Fibroblast of mammary gland (primary cell): ENCODE measurements around the gene ZPR1.

Experiments
- DNase-seq: peaks from one replicate; pipeline ENCODE4 v3.0.0-alpha.2; 2010; ENCODE audit warnings: low read depth
- H3K4me3 ChIP-seq: 2 replicates; pipeline ENCODE4 v1.5.1; 2011; ENCODE audit warnings: low read depth, mild to moderate bottlenecking, low read length, moderate library complexity; ENCODE audit not compliant: control insufficient read depth
- TF ChIP-seq, protein P1 (sequence below): conservative IDR thresholded peaks from 2 replicates; pipeline ENCODE4 v1.5.1; 2011; ENCODE audit warnings: low read depth, low read length, inconsistent platforms; ENCODE audit not compliant: control insufficient read depth, insufficient read depth

The ZPR1 gene

GRCh38 chr11:116787436-116787785 is 412 bp downstream of the ZPR1 start:
- H3K4me3 ChIP-seq: peak overlapping the region; percentile 79
- no peak for DNase-seq
- TF ChIP-seq, protein P1, sequence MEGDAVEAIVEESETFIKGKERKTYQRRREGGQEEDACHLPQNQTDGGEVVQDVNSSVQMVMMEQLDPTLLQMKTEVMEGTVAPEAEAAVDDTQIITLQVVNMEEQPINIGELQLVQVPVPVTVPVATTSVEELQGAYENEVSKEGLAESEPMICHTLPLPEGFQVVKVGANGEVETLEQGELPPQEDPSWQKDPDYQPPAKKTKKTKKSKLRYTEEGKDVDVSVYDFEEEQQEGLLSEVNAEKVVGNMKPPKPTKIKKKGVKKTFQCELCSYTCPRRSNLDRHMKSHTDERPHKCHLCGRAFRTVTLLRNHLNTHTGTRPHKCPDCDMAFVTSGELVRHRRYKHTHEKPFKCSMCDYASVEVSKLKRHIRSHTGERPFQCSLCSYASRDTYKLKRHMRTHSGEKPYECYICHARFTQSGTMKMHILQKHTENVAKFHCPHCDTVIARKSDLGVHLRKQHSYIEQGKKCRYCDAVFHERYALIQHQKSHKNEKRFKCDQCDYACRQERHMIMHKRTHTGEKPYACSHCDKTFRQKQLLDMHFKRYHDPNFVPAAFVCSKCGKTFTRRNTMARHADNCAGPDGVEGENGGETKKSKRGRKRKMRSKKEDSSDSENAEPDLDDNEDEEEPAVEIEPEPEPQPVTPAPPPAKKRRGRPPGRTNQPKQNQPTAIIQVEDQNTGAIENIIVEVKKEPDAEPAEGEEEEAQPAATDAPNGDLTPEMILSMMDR: no peak

DNA sequence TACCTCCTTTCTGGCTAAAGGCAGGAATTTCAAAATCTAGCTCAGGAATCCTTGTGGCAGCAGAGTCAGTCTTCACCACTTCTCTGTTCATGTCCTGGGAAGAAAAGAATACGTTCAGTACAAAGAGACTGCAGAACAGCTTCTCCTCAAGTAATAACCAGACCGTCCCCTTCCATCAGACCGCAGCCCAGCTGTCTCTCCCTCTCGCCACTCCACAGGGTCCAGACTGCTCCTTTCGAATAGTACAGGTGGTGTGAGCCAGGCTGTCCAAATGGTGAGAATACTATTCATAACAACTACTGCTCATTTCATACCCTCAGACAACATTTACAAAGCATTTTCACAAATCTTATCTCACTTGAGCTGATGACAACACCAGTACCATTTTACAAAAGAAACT is 857 bp downstream of the ZPR1 start:
- no peak for DNase-seq
- TF ChIP-seq, protein P1: no peak
- H3K4me3 ChIP-seq: peak overlapping the region; percentile 79

DNA sequence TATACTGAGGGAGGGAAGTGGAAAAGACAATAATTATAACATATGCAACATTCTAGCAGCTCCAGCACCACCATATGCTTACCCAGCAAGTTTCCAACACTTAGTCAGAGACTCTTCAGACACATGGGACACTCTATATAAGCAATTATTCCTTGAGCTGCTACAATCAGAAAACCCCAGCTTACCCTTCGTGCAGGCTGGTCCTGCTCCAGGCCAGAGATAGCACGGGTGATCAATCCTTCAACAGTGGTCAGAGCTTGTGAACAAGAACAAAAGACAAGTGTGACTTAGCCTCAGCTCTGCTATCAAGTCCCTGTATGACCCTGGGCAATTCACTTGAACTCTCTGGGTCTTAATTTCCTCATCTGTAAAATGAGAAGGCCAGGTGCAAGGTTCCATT is 1.5 kb downstream of the ZPR1 start:
- TF ChIP-seq, protein P1: no peak
- H3K4me3 ChIP-seq: no peak overlapping the region
- no peak for DNase-seq

DNA sequence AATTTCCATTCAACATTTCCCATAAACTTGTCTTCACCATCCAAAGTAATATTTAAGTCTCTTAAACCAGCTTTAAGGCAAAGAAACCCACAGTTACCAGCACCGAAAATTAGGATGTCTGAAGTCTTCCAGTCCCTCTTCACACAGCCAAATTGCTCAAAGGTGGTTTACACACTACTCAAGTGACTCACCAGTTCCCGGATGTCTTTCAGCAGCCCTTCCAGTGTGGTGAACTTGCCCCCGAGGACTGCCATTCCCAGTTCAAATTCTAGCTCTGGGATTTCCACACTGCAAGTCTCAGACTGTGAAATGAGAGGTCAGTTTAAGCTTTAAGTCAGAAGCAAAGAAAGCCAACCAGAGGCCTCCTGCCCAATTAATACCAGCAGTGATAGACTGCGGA is 5.1 kb downstream of the ZPR1 start:
- H3K4me3 ChIP-seq: no peak overlapping the region
- TF ChIP-seq, protein P1: no peak
- DNase-seq: peak; percentile 81

DNA sequence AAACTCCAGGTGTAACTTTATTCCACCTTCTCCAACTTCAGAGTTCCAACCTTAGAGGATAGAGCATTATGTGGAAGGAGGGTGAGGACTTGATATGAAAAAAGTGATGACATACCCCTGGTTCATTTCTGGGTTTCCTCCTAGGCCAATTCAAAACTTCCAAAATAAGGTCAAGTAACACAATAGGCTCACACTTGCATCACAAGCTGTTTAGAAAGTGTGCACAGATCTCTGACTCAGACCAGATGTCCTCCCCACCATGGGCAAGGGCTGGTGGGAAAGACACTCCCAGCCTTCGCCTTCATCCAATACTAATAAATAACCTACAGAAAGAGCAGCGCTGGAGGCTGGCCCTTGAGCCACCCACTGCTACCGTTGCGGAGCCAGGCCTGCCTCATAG is 9.3 kb downstream of the ZPR1 start:
- no peak overlapping the region for H3K4me3 ChIP-seq
- DNase-seq: peak; percentile 61
- TF ChIP-seq, protein P1: no peak

- no peak overlapping the region for H3K4me3 ChIP-seq
- DNase-seq: no peak
Observed at GRCh38 chr11:116777056-116777455, 10.8 kb downstream of the ZPR1 start.

More at GRCh38 chr11:116777056-116777455, 10.8 kb downstream of the ZPR1 start:
- TF ChIP-seq, protein P1: no peak
